ENCODE measurements around the gene GJB5.

DNA sequence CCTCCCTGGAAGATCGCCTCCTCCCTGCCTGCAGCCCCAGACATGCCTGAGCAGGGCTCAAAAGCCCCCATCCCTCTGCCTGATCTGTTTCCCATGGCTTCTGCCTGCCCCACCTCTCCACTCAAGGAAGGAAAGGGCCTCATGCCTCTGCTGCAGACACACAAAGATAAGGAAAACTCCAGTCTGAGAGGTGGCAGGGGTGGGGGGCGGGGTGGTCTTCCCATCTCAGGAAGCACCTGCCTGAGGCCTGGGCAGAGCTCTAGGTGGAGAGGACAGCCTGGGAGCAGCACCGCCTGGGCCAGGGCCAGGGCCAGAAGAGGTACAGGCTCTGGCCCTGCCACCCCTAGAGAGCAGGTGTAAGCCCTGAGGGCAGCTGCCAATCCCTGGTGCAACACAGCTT lies 22.1 kb downstream of the GJB5 start:
- TF ChIP-seq TAF1 (IDR thresholded peaks at IDR 0.05; ENCODE audit: borderline replicate concordance, insufficient read depth, low read length) (no peak), POLR2AphosphoS5 (IDR thresholded peaks at IDR 0.05; ENCODE audit: low read depth, low read length) (no peak), SIN3A (IDR thresholded peaks at IDR 0.05; ENCODE audit: borderline replicate concordance, insufficient read depth, low read length) (no peak), FOXP2 (optimal IDR thresholded peaks at IDR 0.05; ENCODE audit: borderline replicate concordance, extremely low read depth, extremely low read length, insufficient read depth) (no peak)
- TF ChIP-seq, protein P1, sequence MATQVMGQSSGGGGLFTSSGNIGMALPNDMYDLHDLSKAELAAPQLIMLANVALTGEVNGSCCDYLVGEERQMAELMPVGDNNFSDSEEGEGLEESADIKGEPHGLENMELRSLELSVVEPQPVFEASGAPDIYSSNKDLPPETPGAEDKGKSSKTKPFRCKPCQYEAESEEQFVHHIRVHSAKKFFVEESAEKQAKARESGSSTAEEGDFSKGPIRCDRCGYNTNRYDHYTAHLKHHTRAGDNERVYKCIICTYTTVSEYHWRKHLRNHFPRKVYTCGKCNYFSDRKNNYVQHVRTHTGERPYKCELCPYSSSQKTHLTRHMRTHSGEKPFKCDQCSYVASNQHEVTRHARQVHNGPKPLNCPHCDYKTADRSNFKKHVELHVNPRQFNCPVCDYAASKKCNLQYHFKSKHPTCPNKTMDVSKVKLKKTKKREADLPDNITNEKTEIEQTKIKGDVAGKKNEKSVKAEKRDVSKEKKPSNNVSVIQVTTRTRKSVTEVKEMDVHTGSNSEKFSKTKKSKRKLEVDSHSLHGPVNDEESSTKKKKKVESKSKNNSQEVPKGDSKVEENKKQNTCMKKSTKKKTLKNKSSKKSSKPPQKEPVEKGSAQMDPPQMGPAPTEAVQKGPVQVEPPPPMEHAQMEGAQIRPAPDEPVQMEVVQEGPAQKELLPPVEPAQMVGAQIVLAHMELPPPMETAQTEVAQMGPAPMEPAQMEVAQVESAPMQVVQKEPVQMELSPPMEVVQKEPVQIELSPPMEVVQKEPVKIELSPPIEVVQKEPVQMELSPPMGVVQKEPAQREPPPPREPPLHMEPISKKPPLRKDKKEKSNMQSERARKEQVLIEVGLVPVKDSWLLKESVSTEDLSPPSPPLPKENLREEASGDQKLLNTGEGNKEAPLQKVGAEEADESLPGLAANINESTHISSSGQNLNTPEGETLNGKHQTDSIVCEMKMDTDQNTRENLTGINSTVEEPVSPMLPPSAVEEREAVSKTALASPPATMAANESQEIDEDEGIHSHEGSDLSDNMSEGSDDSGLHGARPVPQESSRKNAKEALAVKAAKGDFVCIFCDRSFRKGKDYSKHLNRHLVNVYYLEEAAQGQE (IDR thresholded peaks at IDR 0.05; ENCODE audit: insufficient read depth in 1 of 2, low read depth in 2 of 2, low read length in 2 of 2): no peak
